Caco-2 (cell line): ENCODE results near the gene ATP8A2. TPM values are rescaled to one million over a fixed set of nuclear protein-coding genes. Genes with fewer than 3 reads are reported as not detected.

Experiments used
- BruUV-seq: library from RNA; stranded (reverse); fragments of 400-500 nt; replicated peaks from 2 replicates; lab custom pipeline; 2021; lab: Mats Ljungman, UMichigan
- CTCF ChIA-PET: fragments of 300-600 bp; sonication (Branson Sonifier 250); formaldehyde crosslinking; loops from one replicate; lab custom pipeline; 2022; ENCODE audit warnings: antibody characterized with exemption; lab: Charles Lee
- POLR2A ChIA-PET: fragments of 300-600 bp; sonication (Branson Sonifier 250); formaldehyde crosslinking; loops from one replicate; lab custom pipeline; 2022; ENCODE audit warnings: antibody characterized with exemption; lab: Charles Lee
- DNase-seq, 2 experiments: peaks; one replicate each; pipeline versions ENCODE4 v3.0.0 to v3.0.0-alpha.2; 2020 to 2022
- H3K27me3 ChIP-seq: replicated peaks from 2 replicates; pipeline ENCODE4 v1.6.0; 2011; ENCODE audit warnings: low read length; ENCODE audit not compliant: control insufficient read depth, insufficient read depth
- H3K36me3 ChIP-seq: 2 replicates; pipeline ENCODE4 v1.5.1; 2011; ENCODE audit warnings: low read length; ENCODE audit not compliant: control insufficient read depth, insufficient read depth
- H3K4me1 ChIP-seq: fragments of 250-450 bp; sonication (Bioruptor Pico); 2 replicates; pipeline ENCODE4 v1.5.1; 2020; ENCODE audit warnings: mild to moderate bottlenecking
- H3K4me3 ChIP-seq: 2 replicates; pipeline ENCODE4 v1.5.1; 2011; ENCODE audit warnings: low read depth, mild to moderate bottlenecking, control low read depth, low read length
- H3K9me3 ChIP-seq: fragments of 250-450 bp; sonication (Bioruptor Pico); 2 replicates; pipeline ENCODE4 v1.5.1; 2020; ENCODE audit warnings: mild to moderate bottlenecking, moderate library complexity
- H3K27ac Mint-ChIP-seq: one replicate; pipeline ENCODE4 v1.8.0; 2022; ENCODE audit warnings: mixed read lengths; ENCODE audit not compliant: unreplicated experiment
- H3K27me3 Mint-ChIP-seq: one replicate; pipeline ENCODE4 v1.8.0; 2022; ENCODE audit warnings: mixed read lengths; ENCODE audit not compliant: insufficient read depth, unreplicated experiment
- H3K36me3 Mint-ChIP-seq: one replicate; pipeline ENCODE4 v1.8.0; 2022; ENCODE audit warnings: mild to moderate bottlenecking, mixed read lengths; ENCODE audit not compliant: insufficient read depth, unreplicated experiment
- H3K4me1 Mint-ChIP-seq: one replicate; pipeline ENCODE4 v1.8.0; 2022; ENCODE audit warnings: low read depth, mixed read lengths; ENCODE audit not compliant: unreplicated experiment
- H3K4me3 Mint-ChIP-seq: one replicate; pipeline ENCODE4 v1.8.0; 2022; ENCODE audit warnings: mild to moderate bottlenecking, moderate library complexity, mixed read lengths; ENCODE audit not compliant: unreplicated experiment
- H3K9me3 Mint-ChIP-seq: one replicate; pipeline ENCODE4 v1.8.0; 2022; ENCODE audit warnings: mixed read lengths; ENCODE audit not compliant: unreplicated experiment
- intact Hi-C: fragments of 100-400 bp; cut with micrococcal nuclease; formaldehyde crosslinking; loops from one replicate; pipeline ENCODE4 v1.10.0; 2022; ENCODE audit not compliant: unreplicated experiment
- total RNA-seq: library from RNA; stranded (reverse); gene quantifications from 2 replicates; pipeline ENCODE4 v1.2.3, GENCODE V29; 2022
- TF ChIP-seq, protein P1 (sequence below), 2 experiments: fragments of 200-600 bp in 1 of 2; IDR thresholded peaks; 1 replicate in 1 of 2; 2 replicates in 1 of 2; pipeline versions ENCODE4 v1.5.1 to v1.8.0; 2011 to 2022; ENCODE audit warnings: antibody characterized with exemption in 1 of 2, control low read depth in 1 of 2, inconsistent platforms in 1 of 2, low read depth in 1 of 2, low read length in 1 of 2, mild to moderate bottlenecking in 1 of 2, moderate library complexity in 1 of 2; ENCODE audit not compliant: insufficient read depth in 1 of 2, severe bottlenecking in 1 of 2, unreplicated experiment in 1 of 2

Gene ATP8A2
- total RNA-seq, 1 experiment from 2014 or later, result 0.05 TPM

DNA sequence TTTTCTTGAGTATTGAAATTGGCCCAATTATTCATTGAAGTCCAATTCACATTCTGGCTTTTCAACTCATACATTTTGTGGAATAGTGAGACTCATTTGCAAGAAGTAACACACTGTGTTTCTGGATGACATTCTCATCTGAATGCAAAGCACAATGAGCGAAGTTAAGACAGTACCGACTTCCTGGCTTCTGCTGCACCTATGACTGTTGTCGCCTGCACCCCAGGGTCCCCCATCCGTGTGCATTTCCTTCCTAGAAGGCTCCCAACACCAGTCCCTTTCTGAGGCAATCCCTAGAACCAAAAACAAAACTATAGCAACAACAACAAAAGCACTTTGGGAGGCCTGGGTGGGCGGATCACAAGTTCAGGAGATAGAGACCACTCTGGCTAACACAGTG, 496.7 kb downstream of the ATP8A2 start:
- no peaks in the 10 kb centered on the region for H3K27me3 ChIP-seq
- H3K4me1 ChIP-seq, result no peaks in the 10 kb centered on the region
- Mint-ChIP-seq H3K9me3 (peaks cover 1% of the 10 kb centered on the region), H3K27me3 (no peaks in the 10 kb centered on the region), H3K27ac (no peak overlapping the region), H3K4me1 (peaks cover 7% of the 10 kb centered on the region), H3K36me3 (no peaks in the 10 kb centered on the region), H3K4me3 (no peak overlapping the region)
- no peak for DNase-seq
- TF ChIP-seq, protein P1, sequence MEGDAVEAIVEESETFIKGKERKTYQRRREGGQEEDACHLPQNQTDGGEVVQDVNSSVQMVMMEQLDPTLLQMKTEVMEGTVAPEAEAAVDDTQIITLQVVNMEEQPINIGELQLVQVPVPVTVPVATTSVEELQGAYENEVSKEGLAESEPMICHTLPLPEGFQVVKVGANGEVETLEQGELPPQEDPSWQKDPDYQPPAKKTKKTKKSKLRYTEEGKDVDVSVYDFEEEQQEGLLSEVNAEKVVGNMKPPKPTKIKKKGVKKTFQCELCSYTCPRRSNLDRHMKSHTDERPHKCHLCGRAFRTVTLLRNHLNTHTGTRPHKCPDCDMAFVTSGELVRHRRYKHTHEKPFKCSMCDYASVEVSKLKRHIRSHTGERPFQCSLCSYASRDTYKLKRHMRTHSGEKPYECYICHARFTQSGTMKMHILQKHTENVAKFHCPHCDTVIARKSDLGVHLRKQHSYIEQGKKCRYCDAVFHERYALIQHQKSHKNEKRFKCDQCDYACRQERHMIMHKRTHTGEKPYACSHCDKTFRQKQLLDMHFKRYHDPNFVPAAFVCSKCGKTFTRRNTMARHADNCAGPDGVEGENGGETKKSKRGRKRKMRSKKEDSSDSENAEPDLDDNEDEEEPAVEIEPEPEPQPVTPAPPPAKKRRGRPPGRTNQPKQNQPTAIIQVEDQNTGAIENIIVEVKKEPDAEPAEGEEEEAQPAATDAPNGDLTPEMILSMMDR (IDR thresholded peaks at IDR 0.05; ENCODE audit: insufficient read depth in 1 of 2, low read depth in 1 of 2, low read length in 1 of 2, severe bottlenecking in 1 of 2, unreplicated experiment in 1 of 2), result no peak
- ChIA-PET CTCF (no interaction called here), POLR2A (no interaction called here)
- H3K36me3 ChIP-seq, result no peaks in the 10 kb centered on the region
- intact Hi-C loops, result no loop called here
- no peaks in the 10 kb centered on the region for H3K9me3 ChIP-seq
- no peak overlapping the region for H3K4me3 ChIP-seq
- no TSS peak for BruUV-seq

GRCh38 chr13:25869941-25870340, 498.2 kb downstream of the ATP8A2 start:
- Mint-ChIP-seq H3K4me3 (no peak overlapping the region), H3K36me3 (no peaks in the 10 kb centered on the region), H3K27ac (no peak overlapping the region), H3K4me1 (peaks cover 7% of the 10 kb centered on the region), H3K9me3 (peaks cover 13% of the 10 kb centered on the region), H3K27me3 (no peaks in the 10 kb centered on the region)
- H3K4me3 ChIP-seq, result no peak overlapping the region
- no peak for DNase-seq
- no peaks in the 10 kb centered on the region for H3K27me3 ChIP-seq
- no peaks in the 10 kb centered on the region for H3K9me3 ChIP-seq
- intact Hi-C loops, result no loop called here
- BruUV-seq, result no TSS peak
- H3K4me1 ChIP-seq, result no peaks in the 10 kb centered on the region
- ChIA-PET CTCF (no interaction called here), POLR2A (no interaction called here)
- TF ChIP-seq, protein P1 (IDR thresholded peaks at IDR 0.05; ENCODE audit: insufficient read depth in 1 of 2, low read depth in 1 of 2, low read length in 1 of 2, severe bottlenecking in 1 of 2, unreplicated experiment in 1 of 2), result no peak
- H3K36me3 ChIP-seq, result no peaks in the 10 kb centered on the region

GRCh38 chr13:25871389-25872125, 499.8 kb downstream of the ATP8A2 start:
- Mint-ChIP-seq H3K4me1 (peaks cover 7% of the 10 kb centered on the region), H3K4me3 (no peak overlapping the region), H3K36me3 (no peaks in the 10 kb centered on the region), H3K27me3 (no peaks in the 10 kb centered on the region), H3K27ac (no peak overlapping the region), H3K9me3 (peaks cover 13% of the 10 kb centered on the region)
- ChIA-PET POLR2A (no interaction called here), CTCF (no interaction called here)
- TF ChIP-seq, protein P1 (IDR thresholded peaks at IDR 0.05; ENCODE audit: insufficient read depth in 1 of 2, low read depth in 1 of 2, low read length in 1 of 2, severe bottlenecking in 1 of 2, unreplicated experiment in 1 of 2), result no peak
- no peaks in the 10 kb centered on the region for H3K36me3 ChIP-seq
- no peaks in the 10 kb centered on the region for H3K9me3 ChIP-seq
- intact Hi-C loops, result no loop called here
- H3K4me1 ChIP-seq, result no peaks in the 10 kb centered on the region
- no peaks in the 10 kb centered on the region for H3K27me3 ChIP-seq
- H3K4me3 ChIP-seq, result no peak overlapping the region
- no TSS peak for BruUV-seq
- no peak for DNase-seq
